HFF-Myc (cell line): Measurements from ENCODE around the gene ADM.

Experiments used
- DNase-seq: peaks from one replicate; pipeline ENCODE4 v3.0.0-alpha.2; 2011; ENCODE audit warnings: low read depth; ENCODE audit errors: extremely low read depth
- H3K4me3 ChIP-seq: replicated peaks from 2 replicates; pipeline ENCODE4 v1.5.1; 2011; ENCODE audit warnings: low read depth, mild to moderate bottlenecking, control low read depth, low read length
- TF ChIP-seq, protein P1 (sequence below): IDR thresholded peaks from 2 replicates; pipeline ENCODE4 v1.5.1; 2012; ENCODE audit warnings: mild to moderate bottlenecking, low read depth, low read length, control low read depth; ENCODE audit errors: missing control alignments

The ADM gene

DNA sequence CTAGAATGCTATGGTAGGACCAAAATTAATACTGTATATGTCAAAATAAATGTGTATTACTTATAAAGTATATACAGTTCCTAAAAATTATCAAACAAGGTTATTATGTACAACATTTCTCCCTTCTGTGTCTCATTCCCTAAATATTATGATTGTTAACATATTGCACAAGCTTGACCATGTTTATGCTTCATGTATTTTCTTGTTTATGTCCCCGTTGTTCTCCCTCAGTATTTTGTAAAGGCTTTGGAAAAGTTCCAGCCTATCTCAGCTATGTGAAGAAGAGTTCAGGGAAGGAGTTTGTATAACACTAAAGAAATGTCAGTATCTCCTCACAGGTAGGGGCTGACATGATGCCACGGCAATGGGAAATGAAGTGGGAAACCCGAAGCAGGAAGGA is 19.6 kb downstream of the ADM start:
- TF ChIP-seq, protein P1, sequence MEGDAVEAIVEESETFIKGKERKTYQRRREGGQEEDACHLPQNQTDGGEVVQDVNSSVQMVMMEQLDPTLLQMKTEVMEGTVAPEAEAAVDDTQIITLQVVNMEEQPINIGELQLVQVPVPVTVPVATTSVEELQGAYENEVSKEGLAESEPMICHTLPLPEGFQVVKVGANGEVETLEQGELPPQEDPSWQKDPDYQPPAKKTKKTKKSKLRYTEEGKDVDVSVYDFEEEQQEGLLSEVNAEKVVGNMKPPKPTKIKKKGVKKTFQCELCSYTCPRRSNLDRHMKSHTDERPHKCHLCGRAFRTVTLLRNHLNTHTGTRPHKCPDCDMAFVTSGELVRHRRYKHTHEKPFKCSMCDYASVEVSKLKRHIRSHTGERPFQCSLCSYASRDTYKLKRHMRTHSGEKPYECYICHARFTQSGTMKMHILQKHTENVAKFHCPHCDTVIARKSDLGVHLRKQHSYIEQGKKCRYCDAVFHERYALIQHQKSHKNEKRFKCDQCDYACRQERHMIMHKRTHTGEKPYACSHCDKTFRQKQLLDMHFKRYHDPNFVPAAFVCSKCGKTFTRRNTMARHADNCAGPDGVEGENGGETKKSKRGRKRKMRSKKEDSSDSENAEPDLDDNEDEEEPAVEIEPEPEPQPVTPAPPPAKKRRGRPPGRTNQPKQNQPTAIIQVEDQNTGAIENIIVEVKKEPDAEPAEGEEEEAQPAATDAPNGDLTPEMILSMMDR: no peak
- H3K4me3 ChIP-seq: no peak overlapping the region

DNA sequence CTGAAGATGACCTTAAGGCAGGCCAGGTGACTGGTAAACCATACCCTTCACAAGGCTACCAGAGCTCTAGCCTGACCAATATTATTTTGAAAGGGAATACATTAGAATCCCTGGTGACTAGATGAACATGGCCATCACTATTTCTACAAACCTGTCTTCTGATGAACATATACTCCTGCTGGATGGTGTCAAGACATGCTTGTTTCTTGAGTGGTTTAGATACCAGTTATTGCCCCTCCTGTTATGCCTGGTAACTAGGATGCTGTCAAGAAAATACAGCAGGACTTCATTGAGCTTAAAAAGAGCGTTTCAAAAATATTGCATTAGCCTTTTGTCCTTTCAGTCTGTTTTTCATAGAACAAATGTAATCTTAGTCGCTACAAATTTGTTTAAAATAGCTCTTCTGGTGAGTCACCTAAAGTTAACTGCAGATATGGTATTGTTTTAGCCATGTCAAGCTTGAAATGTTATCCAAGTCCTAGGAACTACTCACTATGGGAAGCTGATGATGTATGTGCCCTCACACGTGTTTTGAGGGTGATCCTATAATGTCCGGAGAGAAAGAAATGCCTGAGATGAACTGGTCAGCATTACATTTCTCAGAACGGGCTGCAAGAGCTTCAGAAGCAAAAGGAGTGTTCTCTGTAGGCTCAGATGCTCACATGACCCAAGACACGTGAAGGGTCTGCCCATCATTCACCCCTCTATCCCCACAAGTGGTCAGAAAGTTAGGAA is 20.6 kb downstream of the ADM start:
- TF ChIP-seq, protein P1: no peak

More for the DNA sequence above, 19.6 kb downstream of the ADM start:
- DNase-seq: no peak

GRCh38 chr11:10326012-10326964 is 21.4 kb downstream of the ADM start:
- TF ChIP-seq, protein P1: no peak
- DNase-seq: no peak
- H3K4me3 ChIP-seq: no peak overlapping the region

More for the DNA sequence above, 20.6 kb downstream of the ADM start:
- no peak overlapping the region for H3K4me3 ChIP-seq
- no peak for DNase-seq

DNA sequence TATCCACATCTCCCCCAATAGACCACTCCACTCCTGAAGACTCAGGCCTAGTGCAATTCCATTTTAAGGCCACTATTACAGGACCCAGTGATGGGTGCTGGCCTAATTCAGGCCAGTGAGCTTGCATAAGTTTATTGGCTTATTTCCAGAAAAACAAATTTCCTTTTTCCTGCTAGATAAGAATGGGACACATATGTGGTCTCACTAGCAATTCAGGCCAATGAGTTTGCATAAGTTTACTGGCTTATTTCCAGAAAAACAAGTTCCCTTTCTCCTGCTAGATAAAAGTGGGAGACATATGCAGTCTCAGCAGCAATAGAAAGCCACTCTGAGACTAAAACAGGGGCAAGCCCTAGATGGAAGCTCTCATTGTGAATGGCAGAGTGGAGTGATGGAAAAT is 22.4 kb downstream of the ADM start:
- no peak for DNase-seq
- TF ChIP-seq, protein P1: no peak

DNA sequence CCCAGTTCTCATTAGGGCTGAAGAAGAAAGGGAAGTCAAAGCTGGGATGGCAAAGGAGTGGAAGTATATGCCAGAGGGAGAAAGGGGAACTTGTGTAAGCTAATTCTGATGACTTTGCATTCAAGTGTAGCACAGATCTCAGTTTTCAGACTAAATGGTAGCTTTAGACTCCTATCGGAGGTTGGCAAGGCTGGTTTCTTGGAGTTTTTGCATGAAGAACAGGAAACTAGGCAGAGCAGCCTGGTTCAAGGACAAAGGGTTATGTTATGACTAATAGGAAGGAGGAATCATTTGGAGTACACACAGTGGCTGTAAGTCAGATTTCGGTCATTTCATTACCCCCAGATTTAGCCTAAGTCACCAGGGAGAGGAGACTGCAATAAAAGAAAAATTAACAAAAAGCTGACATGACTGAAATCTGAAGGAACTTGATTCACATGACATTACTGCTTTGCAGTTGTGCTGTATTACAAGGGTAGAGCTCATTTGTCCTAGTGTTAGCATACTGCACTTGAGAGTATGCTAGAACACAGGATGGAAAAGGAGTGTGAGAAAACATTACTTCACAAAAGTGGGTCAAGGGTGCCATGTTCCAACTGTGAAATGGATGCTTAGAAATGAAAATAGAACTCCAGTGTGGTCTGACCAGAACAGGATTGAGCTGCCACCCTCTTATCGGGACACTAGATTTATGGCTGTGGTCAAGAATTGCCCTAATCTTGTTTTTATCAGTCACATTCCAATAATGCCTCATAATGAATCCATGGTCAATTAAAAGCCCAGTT is 23.6 kb downstream of the ADM start:
- no peak for DNase-seq
- H3K4me3 ChIP-seq: no peak overlapping the region
- TF ChIP-seq, protein P1: no peak

More for the DNA sequence above, 22.4 kb downstream of the ADM start:
- no peak overlapping the region for H3K4me3 ChIP-seq

DNA sequence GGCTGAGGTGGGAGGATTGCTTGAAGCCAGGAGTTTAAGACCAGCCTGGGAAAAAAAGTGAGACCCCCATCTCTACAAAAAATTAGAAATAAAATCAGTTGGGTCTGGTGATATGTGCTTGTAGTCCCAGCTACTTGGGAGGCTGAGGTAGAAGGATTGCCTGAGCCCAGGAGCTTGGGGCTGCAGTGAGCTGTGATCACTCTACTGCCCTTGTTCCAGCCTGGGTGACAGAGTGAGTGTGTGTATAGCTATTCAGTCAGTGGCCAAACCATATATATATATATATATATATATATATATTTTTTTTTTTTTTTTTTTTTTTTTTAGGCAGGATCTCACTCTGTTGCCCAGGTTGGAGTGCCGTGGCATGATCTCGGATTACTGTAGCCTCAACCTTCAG is 24.5 kb downstream of the ADM start:
- no peak overlapping the region for H3K4me3 ChIP-seq
- DNase-seq: no peak
- TF ChIP-seq, protein P1: no peak
